ENCODE data around the gene NOVA2.

NOVA2 gene

GRCh38 chr19:46019270-46019669 is 45.6 kb upstream of the NOVA2 start:
- TF ChIP-seq CTCF (IDR thresholded peaks at IDR 0.05; ENCODE audit: low read depth, low read length), result no peak
- DNase-seq (ENCODE audit: extremely low read depth, low read depth), result no peak

GRCh38 chr19:46018729-46019251 is 45.1 kb upstream of the NOVA2 start:
- no peak for TF ChIP-seq CTCF (IDR thresholded peaks at IDR 0.05; ENCODE audit: low read depth, low read length)

GRCh38 chr19:46017874-46018675 is 44.4 kb upstream of the NOVA2 start:
- no peak for DNase-seq (ENCODE audit: extremely low read depth, low read depth)
- TF ChIP-seq CTCF (IDR thresholded peaks at IDR 0.05; ENCODE audit: low read depth, low read length), result no peak

More at GRCh38 chr19:46018729-46019251, 45.1 kb upstream of the NOVA2 start:
- DNase-seq (ENCODE audit: extremely low read depth, low read depth), result no peak

- no peak for TF ChIP-seq CTCF (IDR thresholded peaks at IDR 0.05; ENCODE audit: low read depth, low read length)
- no peak for DNase-seq (ENCODE audit: extremely low read depth, low read depth)
These were observed 43.4 kb upstream of the NOVA2 start for GRCh38 chr19:46017095-46017429.

GRCh38 chr19:46016426-46017094 is 42.9 kb upstream of the NOVA2 start:
- DNase-seq (ENCODE audit: extremely low read depth, low read depth), result peak; percentile 31
- peak; percentile 82 for TF ChIP-seq CTCF (IDR thresholded peaks at IDR 0.05; ENCODE audit: low read depth, low read length)

- DNase-seq (ENCODE audit: extremely low read depth, low read depth), result no peak
- no peak for TF ChIP-seq CTCF (IDR thresholded peaks at IDR 0.05; ENCODE audit: low read depth, low read length)
These were observed 42.2 kb upstream of the NOVA2 start for GRCh38 chr19:46015687-46016425.

Data from AG09319 (cell line).